Loucy (cell line): ENCODE data around the gene ZNF48.

Experiments used
- H2AFZ ChIP-seq: fragments of 200-600 bp; sonication (generic); 2 replicates; pipeline ENCODE4 v1.6.0; 2016; ENCODE audit warnings: antibody characterized with exemption, mild to moderate bottlenecking, low read length, moderate library complexity
- H3F3A ChIP-seq: fragments of 200-600 bp; 2 replicates; pipeline ENCODE4 v1.6.0; 2016; ENCODE audit warnings: antibody characterized with exemption, low read depth, mild to moderate bottlenecking
- H3K27me3 ChIP-seq: fragments of 200-600 bp; sonication (generic); 2 replicates; pipeline ENCODE4 v1.6.1; 2014; ENCODE audit warnings: low read length, mild to moderate bottlenecking; ENCODE audit not compliant: insufficient read depth, poor library complexity, severe bottlenecking
- H3K36me3 ChIP-seq: fragments of 200-600 bp; sonication (generic); 2 replicates; pipeline ENCODE4 v1.6.1; 2016; ENCODE audit warnings: low read length; ENCODE audit not compliant: insufficient read depth
- H3K4me1 ChIP-seq: fragments of 200-600 bp; sonication (generic); 2 replicates; pipeline ENCODE4 v1.5.1; 2014; ENCODE audit warnings: low read length, mild to moderate bottlenecking; ENCODE audit not compliant: insufficient read depth, poor library complexity, severe bottlenecking
- H3K4me2 ChIP-seq: fragments of 200-600 bp; sonication (generic); 2 replicates; pipeline ENCODE4 v1.6.0; 2014; ENCODE audit warnings: antibody characterized with exemption, low read length, low read depth, mild to moderate bottlenecking; ENCODE audit not compliant: poor library complexity, severe bottlenecking
- H3K4me3 ChIP-seq: fragments of 200-600 bp; sonication (generic); 2 replicates; pipeline ENCODE4 v1.5.1; 2014; ENCODE audit warnings: low read length, mild to moderate bottlenecking, mixed read lengths; ENCODE audit not compliant: poor library complexity, severe bottlenecking
- H3K79me2 ChIP-seq: fragments of 200-600 bp; sonication (generic); 2 replicates; pipeline ENCODE4 v1.6.1; 2014; ENCODE audit warnings: low read length; ENCODE audit not compliant: insufficient read depth
- H3K9ac ChIP-seq: fragments of 200-600 bp; sonication (generic); 2 replicates; pipeline ENCODE4 v1.6.0; 2014; ENCODE audit warnings: mild to moderate bottlenecking, low read depth, low read length, moderate library complexity; ENCODE audit not compliant: poor library complexity, severe bottlenecking
- H3K9me2 ChIP-seq: fragments of 200-600 bp; sonication (generic); replicated peaks from 2 replicates; pipeline ENCODE4 v1.6.1; 2016; ENCODE audit warnings: low read depth, low read length, mixed read lengths
- H3K9me3 ChIP-seq: fragments of 200-600 bp; sonication (generic); 2 replicates; pipeline ENCODE4 v1.6.1; 2014; ENCODE audit warnings: mild to moderate bottlenecking, antibody characterized with exemption, low read length, low read depth; ENCODE audit not compliant: insufficient read depth
- H4K20me1 ChIP-seq: fragments of 200-600 bp; sonication (generic); 2 replicates; pipeline ENCODE4 v1.6.0; 2014; ENCODE audit warnings: antibody characterized with exemption, low read length, mild to moderate bottlenecking; ENCODE audit not compliant: insufficient read depth, poor library complexity, severe bottlenecking
- CTCF ChIP-seq: fragments of 200-600 bp; sonication (generic); conservative IDR thresholded peaks from 2 replicates; pipeline ENCODE4 v1.5.1; 2014; ENCODE audit warnings: mild to moderate bottlenecking, antibody characterized with exemption, low read length
- EZH2phosphoT487 ChIP-seq: fragments of 200-600 bp; IDR thresholded peaks from 2 replicates; pipeline ENCODE4 v1.6.1; 2018; ENCODE audit warnings: antibody characterized with exemption, mild to moderate bottlenecking, moderate library complexity, borderline replicate concordance

The ZNF48 gene

GRCh38 chr16:30438835-30439234 lies 43.6 kb downstream of the ZNF48 start:
- Histone ChIP-seq H2AFZ (no peak overlapping the region), H3K4me1 (peaks cover 10% of the 10 kb centered on the region), H3K9ac (no peak overlapping the region), H3F3A (no peaks in the 10 kb centered on the region), H3K36me3 (no peaks in the 10 kb centered on the region), H3K9me3 (no peaks in the 10 kb centered on the region), H3K27me3 (no peaks in the 10 kb centered on the region), H3K9me2 (no peaks in the 10 kb centered on the region), H3K4me2 (no peak overlapping the region), H4K20me1 (peaks cover 11% of the 10 kb centered on the region), H3K79me2 (peaks cover 11% of the 10 kb centered on the region), H3K4me3 (no peak overlapping the region)
- no peak for TF ChIP-seq CTCF
- no peak for TF ChIP-seq EZH2phosphoT487

DNA sequence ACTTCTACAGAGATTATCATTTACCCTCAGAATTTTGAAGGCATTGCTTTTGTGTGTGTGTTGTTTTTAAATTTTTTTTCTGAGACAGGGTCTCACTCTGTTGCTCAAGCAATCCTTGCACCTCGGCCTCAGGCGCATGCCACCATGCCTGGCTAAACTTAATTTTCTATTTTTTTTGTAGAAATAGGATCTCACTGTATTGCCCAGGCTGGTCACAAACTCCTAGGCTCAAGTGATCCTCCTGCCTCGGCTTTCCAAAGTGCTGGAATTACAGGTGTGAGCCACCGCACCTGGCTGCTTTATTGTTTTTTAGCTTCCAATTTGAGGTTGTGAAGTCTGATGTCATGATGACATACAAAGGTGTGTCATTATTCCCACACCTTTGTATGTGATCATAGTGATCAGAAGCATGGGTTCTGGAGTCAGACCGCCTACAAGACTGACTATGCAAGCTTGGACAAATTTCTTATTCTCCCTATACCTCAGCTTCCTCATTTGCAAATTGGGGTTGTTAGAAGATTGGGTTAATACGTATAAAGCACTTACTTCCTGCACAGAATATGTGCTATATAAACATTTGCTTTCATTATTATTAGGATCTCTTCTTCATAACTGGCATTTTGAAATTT lies 44.6 kb downstream of the ZNF48 start:
- TF ChIP-seq EZH2phosphoT487, result no peak
- TF ChIP-seq CTCF, result no peak
- Histone ChIP-seq H3K79me2 (peaks cover 21% of the 10 kb centered on the region), H3K9me3 (no peaks in the 10 kb centered on the region), H3F3A (no peaks in the 10 kb centered on the region), H3K4me3 (no peak overlapping the region), H4K20me1 (peaks cover 21% of the 10 kb centered on the region), H2AFZ (no peak overlapping the region), H3K27me3 (no peaks in the 10 kb centered on the region), H3K4me1 (peaks cover 20% of the 10 kb centered on the region), H3K4me2 (no peak overlapping the region), H3K9ac (no peak overlapping the region), H3K36me3 (no peaks in the 10 kb centered on the region), H3K9me2 (no peaks in the 10 kb centered on the region)

DNA sequence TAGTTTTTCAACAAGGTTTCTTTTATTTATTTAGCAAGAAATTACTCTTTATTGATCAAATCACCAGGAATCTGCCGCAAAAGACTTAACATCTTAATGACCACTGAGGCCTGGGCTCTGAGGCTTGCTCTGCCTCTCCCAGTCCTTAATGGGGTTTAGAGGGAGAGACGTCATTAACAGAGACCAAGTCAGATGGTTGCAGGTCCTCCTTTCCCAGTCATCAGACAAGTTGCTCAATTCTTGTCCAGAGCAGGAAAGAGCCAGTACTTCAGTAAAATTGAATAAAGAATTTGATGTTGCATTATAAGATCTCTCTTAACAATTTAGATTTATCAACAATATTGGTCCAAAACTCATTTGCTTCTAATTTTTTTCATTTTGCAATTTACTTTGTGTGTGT lies 48.4 kb downstream of the ZNF48 start:
- TF ChIP-seq CTCF (no peak), EZH2phosphoT487 (no peak)

More for the DNA sequence above, 48.4 kb downstream of the ZNF48 start:
- Histone ChIP-seq H3F3A (no peaks in the 10 kb centered on the region), H3K4me2 (peak overlapping the region; percentile 93), H3K79me2 (peaks cover 29% of the 10 kb centered on the region), H3K4me1 (peaks cover 29% of the 10 kb centered on the region), H3K4me3 (peak overlapping the region; percentile 91), H3K9me3 (no peaks in the 10 kb centered on the region), H4K20me1 (peaks cover 24% of the 10 kb centered on the region), H3K36me3 (no peaks in the 10 kb centered on the region), H3K9ac (peak overlapping the region; percentile 96), H3K27me3 (no peaks in the 10 kb centered on the region), H3K9me2 (no peaks in the 10 kb centered on the region), H2AFZ (no peak overlapping the region)
